ENCODE measurements around the gene PLCG1.

DNA sequence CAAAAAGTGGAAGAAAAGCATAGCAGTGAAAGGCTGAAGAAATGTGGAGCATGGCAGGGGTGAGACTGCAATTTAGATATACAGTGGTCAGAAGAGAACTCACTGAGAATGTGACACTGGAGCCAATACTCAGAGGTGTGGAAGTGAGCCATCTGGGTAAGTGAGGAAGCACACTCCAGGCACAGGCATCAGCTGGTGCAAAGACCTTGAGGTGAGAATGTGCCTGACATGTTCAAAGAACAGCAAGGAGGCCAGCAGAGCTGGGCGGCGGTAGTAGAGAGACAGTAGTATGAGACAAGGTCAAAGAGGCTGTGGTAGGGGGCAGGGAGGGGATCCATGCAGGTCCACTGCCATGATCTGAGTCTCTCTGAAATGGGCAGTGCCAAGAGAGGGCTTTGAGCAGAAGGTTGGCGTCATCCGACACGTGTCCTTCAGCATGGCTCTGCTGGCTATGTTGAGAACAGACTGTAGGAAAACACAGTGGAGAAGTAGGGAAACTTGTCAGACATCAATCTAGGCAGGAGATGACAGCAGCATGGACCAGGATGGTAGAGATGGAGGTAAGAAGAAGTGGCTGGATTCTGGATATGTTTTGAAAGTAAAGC lies 84.4 kb downstream of the PLCG1 start:
- TF ChIP-seq POLR2AphosphoS5 (IDR thresholded peaks at IDR 0.05; ENCODE audit: control insufficient read depth, insufficient read depth, low read depth, low read length) (no peak), TBL1XR1 (IDR thresholded peaks at IDR 0.05; ENCODE audit: low read length in 2 of 2) (no peak), SMAD4 (CRISPR knock-in tag; conservative IDR thresholded peaks at IDR 0.05) (no peak), MYC (IDR thresholded peaks at IDR 0.05; ENCODE audit: low read depth, low read length) (no peak), MYC (CRISPR knock-in tag; IDR thresholded peaks at IDR 0.05; ENCODE audit: borderline replicate concordance, low read depth) (no peak), YY1 (IDR thresholded peaks at IDR 0.05; ENCODE audit: borderline replicate concordance in 1 of 3, control insufficient read depth in 1 of 3, extremely low read depth in 1 of 3, insufficient read depth in 3 of 3, insufficient read length in 1 of 3, insufficient replicate concordance in 2 of 3, low read depth in 1 of 3, low read length in 2 of 3) (no peak), MECOM (CRISPR knock-in tag; IDR thresholded peaks at IDR 0.05) (no peak), NR1H2 (CRISPR knock-in tag; IDR thresholded peaks at IDR 0.05) (no peak), POLR2A (conservative IDR thresholded peaks at IDR 0.05) (no peak), RBM39 (optimal IDR thresholded peaks at IDR 0.05; ENCODE audit: low read depth, low read length) (no peak), GABPA (tag; conservative IDR thresholded peaks at IDR 0.05; ENCODE audit: low read depth) (no peak), CCAR2 (IDR thresholded peaks at IDR 0.05; ENCODE audit: low read depth, low read length) (no peak), SMC3 (conservative IDR thresholded peaks at IDR 0.05; ENCODE audit: insufficient read depth, low read depth, low read length) (no peak), HDAC6 (IDR thresholded peaks at IDR 0.05; ENCODE audit: low read depth, low read length) (no peak)
- TF ChIP-seq, protein P1, sequence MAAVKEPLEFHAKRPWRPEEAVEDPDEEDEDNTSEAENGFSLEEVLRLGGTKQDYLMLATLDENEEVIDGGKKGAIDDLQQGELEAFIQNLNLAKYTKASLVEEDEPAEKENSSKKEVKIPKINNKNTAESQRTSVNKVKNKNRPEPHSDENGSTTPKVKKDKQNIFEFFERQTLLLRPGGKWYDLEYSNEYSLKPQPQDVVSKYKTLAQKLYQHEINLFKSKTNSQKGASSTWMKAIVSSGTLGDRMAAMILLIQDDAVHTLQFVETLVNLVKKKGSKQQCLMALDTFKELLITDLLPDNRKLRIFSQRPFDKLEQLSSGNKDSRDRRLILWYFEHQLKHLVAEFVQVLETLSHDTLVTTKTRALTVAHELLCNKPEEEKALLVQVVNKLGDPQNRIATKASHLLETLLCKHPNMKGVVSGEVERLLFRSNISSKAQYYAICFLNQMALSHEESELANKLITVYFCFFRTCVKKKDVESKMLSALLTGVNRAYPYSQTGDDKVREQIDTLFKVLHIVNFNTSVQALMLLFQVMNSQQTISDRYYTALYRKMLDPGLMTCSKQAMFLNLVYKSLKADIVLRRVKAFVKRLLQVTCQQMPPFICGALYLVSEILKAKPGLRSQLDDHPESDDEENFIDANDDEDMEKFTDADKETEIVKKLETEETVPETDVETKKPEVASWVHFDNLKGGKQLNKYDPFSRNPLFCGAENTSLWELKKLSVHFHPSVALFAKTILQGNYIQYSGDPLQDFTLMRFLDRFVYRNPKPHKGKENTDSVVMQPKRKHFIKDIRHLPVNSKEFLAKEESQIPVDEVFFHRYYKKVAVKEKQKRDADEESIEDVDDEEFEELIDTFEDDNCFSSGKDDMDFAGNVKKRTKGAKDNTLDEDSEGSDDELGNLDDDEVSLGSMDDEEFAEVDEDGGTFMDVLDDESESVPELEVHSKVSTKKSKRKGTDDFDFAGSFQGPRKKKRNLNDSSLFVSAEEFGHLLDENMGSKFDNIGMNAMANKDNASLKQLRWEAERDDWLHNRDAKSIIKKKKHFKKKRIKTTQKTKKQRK (IDR thresholded peaks at IDR 0.05; ENCODE audit: borderline replicate concordance, low read depth, low read length), result no peak
